GM12872 (cell line): ENCODE results near the gene C3AR1.

ENCODE experiments used
- CTCF ChIP-seq: IDR thresholded peaks from 3 replicates; pipeline ENCODE4 v1.5.1; 2011; ENCODE audit warnings: low read depth, mild to moderate bottlenecking, low read length, moderate library complexity; ENCODE audit not compliant: insufficient read depth

Gene C3AR1

GRCh38 chr12:8032242-8033152, 33.7 kb downstream of the C3AR1 start, which contains the start of gene FOXJ2:
Gene FOXJ2 (plus strand): TSS chr12:8032716. CDS start chr12:8039833, 7,117 bp downstream.
- no peak for TF ChIP-seq CTCF

GRCh38 chr12:8031872-8032241, 34.3 kb downstream of the C3AR1 start:
- TF ChIP-seq CTCF, result no peak

- TF ChIP-seq CTCF, result no peak
Measured at GRCh38 chr12:8030189-8030588, 36.0 kb downstream of the C3AR1 start.

GRCh38 chr12:8028267-8028666, 37.9 kb downstream of the C3AR1 start:
- TF ChIP-seq CTCF, result no peak

GRCh38 chr12:8027856-8028255, 38.3 kb downstream of the C3AR1 start:
- TF ChIP-seq CTCF, result no peak

- TF ChIP-seq CTCF, result no peak
Measured at GRCh38 chr12:8026291-8026900, 39.8 kb downstream of the C3AR1 start.

GRCh38 chr12:8018666-8019581, 47.2 kb downstream of the C3AR1 start:
- TF ChIP-seq CTCF, result no peak
